Liver (tissue), 9 donors: Measurements from ENCODE around the gene SNAPC4. TPM values are rescaled to one million over a fixed set of nuclear protein-coding genes. Genes with fewer than 3 reads are reported as not detected.

Experiments
- DNase-seq: peaks from one replicate; pipeline ENCODE4 v3.0.0-alpha.2; 2017; ENCODE audit warnings: low spot score
- H3K27ac ChIP-seq, 2 donors: one replicate each; pipeline ENCODE4 v1.7.0; 2013; ENCODE audit warnings: inconsistent platforms in 2 of 2, low read length in 2 of 2, control low read depth in 1 of 2, low read depth in 1 of 2, mild to moderate bottlenecking in 1 of 2
- H3K27me3 ChIP-seq, 4 donors: one replicate each; pipeline versions ENCODE4 v1.6.1 to v1.7.0; 2013; ENCODE audit warnings: low read length in 3 of 4, inconsistent platforms in 1 of 4, mild to moderate bottlenecking in 1 of 4, moderate library complexity in 1 of 4; ENCODE audit not compliant: control insufficient read depth in 4 of 4, insufficient read depth in 4 of 4
- H3K36me3 ChIP-seq, 4 donors: one replicate each; pipeline versions ENCODE4 v1.6.1 to v1.7.0; 2013; ENCODE audit warnings: low read length in 3 of 4, mild to moderate bottlenecking in 3 of 4, low read depth in 1 of 4, moderate library complexity in 1 of 4; ENCODE audit not compliant: control insufficient read depth in 4 of 4, insufficient read depth in 3 of 4
- H3K4me1 ChIP-seq, 4 donors: one replicate each; pipeline versions ENCODE4 v1.6.1 to v1.7.0; 2013; ENCODE audit warnings: low read length in 3 of 4, mild to moderate bottlenecking in 3 of 4, moderate library complexity in 1 of 4; ENCODE audit not compliant: control insufficient read depth in 4 of 4, insufficient read depth in 4 of 4
- H3K4me3 ChIP-seq, 3 donors: one replicate each; pipeline versions ENCODE4 v1.6.1 to v1.7.0; 2013; ENCODE audit warnings: low read length in 3 of 3, control low read depth in 1 of 3, low read depth in 1 of 3, mild to moderate bottlenecking in 1 of 3
- H3K9ac ChIP-seq, 2 donors: one replicate each; pipeline ENCODE4 v1.7.0; 2013; ENCODE audit warnings: low read length in 2 of 2, mild to moderate bottlenecking in 2 of 2, moderate library complexity in 2 of 2, control low read depth in 1 of 2, low read depth in 1 of 2
- H3K9me3 ChIP-seq, 4 donors: one replicate each; pipeline versions ENCODE4 v1.6.1 to v1.7.0; 2013; ENCODE audit warnings: low read length in 3 of 4; ENCODE audit not compliant: control insufficient read depth in 4 of 4
- EGR1 ChIP-seq, 2 donors: IDR thresholded peaks; 2 replicates each; pipeline ENCODE4 v1.6.1; 2016 to 2018; ENCODE audit warnings: antibody characterized with exemption in 2 of 2, low read depth in 2 of 2
- FOXA1 ChIP-seq: IDR thresholded peaks from 2 replicates; pipeline ENCODE4 v1.6.1; 2016; ENCODE audit warnings: antibody characterized with exemption
- FOXA2 ChIP-seq: IDR thresholded peaks from 2 replicates; pipeline ENCODE4 v1.6.1; 2016; ENCODE audit warnings: antibody characterized with exemption
- HNF4G ChIP-seq: IDR thresholded peaks from 2 replicates; pipeline ENCODE4 v1.6.1; 2016; ENCODE audit warnings: antibody characterized with exemption
- NR2F2 ChIP-seq: IDR thresholded peaks from 2 replicates; pipeline ENCODE4 v1.6.1; 2016; ENCODE audit warnings: antibody characterized with exemption
- RAD21 ChIP-seq, 2 donors: IDR thresholded peaks; 2 replicates each; pipeline ENCODE4 v1.6.1; 2016; ENCODE audit warnings: antibody characterized with exemption in 2 of 2, mild to moderate bottlenecking in 2 of 2
- RXRA ChIP-seq, 2 donors: IDR thresholded peaks; 2 replicates each; pipeline ENCODE4 v1.6.1; 2017 to 2018; ENCODE audit warnings: antibody characterized with exemption in 2 of 2, mild to moderate bottlenecking in 1 of 2
- TAF1 ChIP-seq: conservative IDR thresholded peaks from 2 replicates; pipeline ENCODE4 v1.6.1; 2016; ENCODE audit warnings: antibody characterized with exemption, mild to moderate bottlenecking
- YY1 ChIP-seq: IDR thresholded peaks from 2 replicates; pipeline ENCODE4 v1.6.1; 2016; ENCODE audit warnings: antibody characterized with exemption, mild to moderate bottlenecking
- WGBS: extraction: QIAGEN DNeasy Blood & Tissue Kit; methylation state at CpG from one replicate; pipeline ENCODE4 v1.1.7; 2013; 5-methylcytosine and 5-hydroxymethylcytosine counted together
- polyA plus RNA-seq, 2 donors: library from polyadenylated mRNA; stranded (reverse) in 1 of 2; unstranded in 1 of 2; fragments of 200-250 nt in 1 of 2; fragments of >200 nt in 1 of 2; fragmentation: Nextera tagmentation in 1 of 2; extraction: Ambion mirVana in 1 of 2; gene quantifications; one replicate each; pipeline versions ENCODE4 v1.2.1 to v1.2.3, GENCODE V29; 2013 to 2015
- total RNA-seq, 2 donors: library from RNA; depleted of rRNA; stranded (reverse); fragments of >200 nt; gene quantifications; one replicate each; pipeline ENCODE4 v1.2.3, GENCODE V29; 2014
- TF ChIP-seq, protein P1 (sequence below): fragments of 150-350 bp; IDR thresholded peaks from 2 replicates; pipeline ENCODE4 v1.5.1; 2017; ENCODE audit warnings: improper control_type of control experiment, low read depth, low read length; ENCODE audit not compliant: missing input control
- TF ChIP-seq, protein P2 (sequence below): IDR thresholded peaks from 2 replicates; pipeline ENCODE4 v1.6.1; 2016; ENCODE audit warnings: antibody characterized with exemption
- TF ChIP-seq, protein P3 (sequence below): IDR thresholded peaks from 2 replicates; pipeline ENCODE4 v1.6.1; 2016; ENCODE audit warnings: antibody characterized with exemption, mild to moderate bottlenecking
- TF ChIP-seq, protein P4 (sequence below): IDR thresholded peaks from 2 replicates; pipeline ENCODE4 v1.6.1; 2016; ENCODE audit warnings: antibody characterized with exemption
- donor health status: healthy.
- donor health status: healthy.
- donor health status: healthy.
- donor health status: healthy.
- donor health status: healthy.

The SNAPC4 gene
- total and polyA plus RNA-seq, 4 donors = 0.75 to 4.2 (median 3.1) TPM

DNA sequence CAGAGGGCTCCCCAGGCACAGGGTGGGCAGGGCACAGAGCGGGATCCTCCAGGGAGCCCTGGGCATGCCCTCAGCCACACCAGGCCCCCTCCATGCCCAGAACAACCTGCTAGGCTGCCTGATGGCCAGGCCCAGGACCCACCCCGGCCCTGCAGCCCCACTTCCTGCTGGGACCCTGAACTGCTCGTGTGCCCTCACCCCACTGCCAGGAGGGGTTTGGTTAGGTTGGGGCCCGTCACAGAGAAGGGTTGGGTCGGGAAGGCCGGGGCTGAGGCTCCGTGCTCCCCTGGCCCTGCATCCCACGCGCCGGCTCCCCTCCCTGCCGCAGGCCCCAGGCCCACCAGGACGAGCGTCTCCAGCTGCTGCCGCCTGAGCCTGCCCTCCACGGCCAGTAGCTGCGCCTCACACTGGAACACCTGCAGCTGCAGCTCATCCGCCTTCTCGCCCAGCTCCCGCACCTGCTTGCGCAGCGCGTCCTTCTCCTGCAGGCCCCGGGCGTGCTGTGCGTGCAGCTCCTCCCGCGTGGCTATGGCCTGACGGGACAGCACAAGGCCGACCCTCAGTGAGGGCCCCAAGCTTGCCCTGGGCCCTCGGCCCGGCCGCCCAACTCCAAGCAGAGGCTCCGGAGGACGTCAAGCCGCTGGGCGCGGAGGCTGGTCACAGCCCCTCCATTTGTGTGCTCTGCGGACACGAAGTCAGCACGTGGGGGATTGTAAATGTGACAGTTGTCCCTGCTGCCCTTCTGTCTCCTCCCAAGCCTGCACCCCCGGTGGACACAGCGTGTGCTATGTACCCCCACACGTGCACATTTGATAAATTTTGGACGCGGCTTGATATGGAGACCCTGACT, 32.4 kb downstream of the SNAPC4 start:
- H3K36me3 ChIP-seq = peaks cover 0 to 1% (median 0%) of the 10 kb centered on the region in 4 donors
- H3K9me3 ChIP-seq = no peaks in the 10 kb centered on the region
- no peak for TF ChIP-seq FOXA1
- no peak for TF ChIP-seq RAD21 (IDR thresholded peaks at IDR 0.05)
- TF ChIP-seq, protein P1, sequence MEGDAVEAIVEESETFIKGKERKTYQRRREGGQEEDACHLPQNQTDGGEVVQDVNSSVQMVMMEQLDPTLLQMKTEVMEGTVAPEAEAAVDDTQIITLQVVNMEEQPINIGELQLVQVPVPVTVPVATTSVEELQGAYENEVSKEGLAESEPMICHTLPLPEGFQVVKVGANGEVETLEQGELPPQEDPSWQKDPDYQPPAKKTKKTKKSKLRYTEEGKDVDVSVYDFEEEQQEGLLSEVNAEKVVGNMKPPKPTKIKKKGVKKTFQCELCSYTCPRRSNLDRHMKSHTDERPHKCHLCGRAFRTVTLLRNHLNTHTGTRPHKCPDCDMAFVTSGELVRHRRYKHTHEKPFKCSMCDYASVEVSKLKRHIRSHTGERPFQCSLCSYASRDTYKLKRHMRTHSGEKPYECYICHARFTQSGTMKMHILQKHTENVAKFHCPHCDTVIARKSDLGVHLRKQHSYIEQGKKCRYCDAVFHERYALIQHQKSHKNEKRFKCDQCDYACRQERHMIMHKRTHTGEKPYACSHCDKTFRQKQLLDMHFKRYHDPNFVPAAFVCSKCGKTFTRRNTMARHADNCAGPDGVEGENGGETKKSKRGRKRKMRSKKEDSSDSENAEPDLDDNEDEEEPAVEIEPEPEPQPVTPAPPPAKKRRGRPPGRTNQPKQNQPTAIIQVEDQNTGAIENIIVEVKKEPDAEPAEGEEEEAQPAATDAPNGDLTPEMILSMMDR = no peak
- TF ChIP-seq EGR1 (IDR thresholded peaks at IDR 0.05; ENCODE audit: low read depth in 2 of 2) = no peak
- TF ChIP-seq, protein P2, sequence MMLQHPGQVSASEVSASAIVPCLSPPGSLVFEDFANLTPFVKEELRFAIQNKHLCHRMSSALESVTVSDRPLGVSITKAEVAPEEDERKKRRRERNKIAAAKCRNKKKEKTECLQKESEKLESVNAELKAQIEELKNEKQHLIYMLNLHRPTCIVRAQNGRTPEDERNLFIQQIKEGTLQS = no peak
- 93% methylated on average over 45 of the region's 45 CpGs for WGBS
- H3K4me3 ChIP-seq = no peak overlapping the region
- H3K27me3 ChIP-seq = no peaks in the 10 kb centered on the region
- DNase-seq = no peak
- no peak overlapping the region for H3K9ac ChIP-seq
- no peak overlapping the region for H3K27ac ChIP-seq
- peaks cover 5 to 16% (median 8%) of the 10 kb centered on the region in 4 donors for H3K4me1 ChIP-seq

DNA sequence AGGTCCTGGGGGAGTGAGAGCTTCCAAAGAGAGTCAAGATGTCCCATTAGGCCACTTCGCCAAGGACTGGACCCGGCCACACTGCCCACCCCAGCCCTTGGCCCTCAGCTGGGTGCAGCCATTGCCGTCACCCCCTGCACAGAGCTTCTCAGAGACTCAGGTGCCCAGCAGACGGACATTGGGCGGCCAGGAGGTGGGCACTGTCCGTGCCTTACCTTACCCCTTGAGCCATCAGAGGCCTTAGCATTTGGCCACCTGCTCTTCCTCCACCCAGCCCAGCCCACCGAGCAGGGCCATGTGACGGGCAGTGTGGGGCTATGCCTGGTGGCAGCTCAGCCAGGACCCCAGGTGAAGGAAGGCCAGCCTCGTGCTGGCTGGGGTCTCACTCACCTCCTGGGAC, 33.1 kb downstream of the SNAPC4 start:
- no peak overlapping the region for H3K4me3 ChIP-seq
- H3K36me3 ChIP-seq = peaks cover 0 to 1% (median 0%) of the 10 kb centered on the region in 4 donors
- peaks cover 5 to 13% (median 6%) of the 10 kb centered on the region in 4 donors for H3K4me1 ChIP-seq
- no peak for TF ChIP-seq TAF1
- TF ChIP-seq YY1 = no peak
- no peak for TF ChIP-seq NR2F2
- TF ChIP-seq RXRA (IDR thresholded peaks at IDR 0.05) = no peak
- no peak for TF ChIP-seq FOXA2
- TF ChIP-seq, protein P3, sequence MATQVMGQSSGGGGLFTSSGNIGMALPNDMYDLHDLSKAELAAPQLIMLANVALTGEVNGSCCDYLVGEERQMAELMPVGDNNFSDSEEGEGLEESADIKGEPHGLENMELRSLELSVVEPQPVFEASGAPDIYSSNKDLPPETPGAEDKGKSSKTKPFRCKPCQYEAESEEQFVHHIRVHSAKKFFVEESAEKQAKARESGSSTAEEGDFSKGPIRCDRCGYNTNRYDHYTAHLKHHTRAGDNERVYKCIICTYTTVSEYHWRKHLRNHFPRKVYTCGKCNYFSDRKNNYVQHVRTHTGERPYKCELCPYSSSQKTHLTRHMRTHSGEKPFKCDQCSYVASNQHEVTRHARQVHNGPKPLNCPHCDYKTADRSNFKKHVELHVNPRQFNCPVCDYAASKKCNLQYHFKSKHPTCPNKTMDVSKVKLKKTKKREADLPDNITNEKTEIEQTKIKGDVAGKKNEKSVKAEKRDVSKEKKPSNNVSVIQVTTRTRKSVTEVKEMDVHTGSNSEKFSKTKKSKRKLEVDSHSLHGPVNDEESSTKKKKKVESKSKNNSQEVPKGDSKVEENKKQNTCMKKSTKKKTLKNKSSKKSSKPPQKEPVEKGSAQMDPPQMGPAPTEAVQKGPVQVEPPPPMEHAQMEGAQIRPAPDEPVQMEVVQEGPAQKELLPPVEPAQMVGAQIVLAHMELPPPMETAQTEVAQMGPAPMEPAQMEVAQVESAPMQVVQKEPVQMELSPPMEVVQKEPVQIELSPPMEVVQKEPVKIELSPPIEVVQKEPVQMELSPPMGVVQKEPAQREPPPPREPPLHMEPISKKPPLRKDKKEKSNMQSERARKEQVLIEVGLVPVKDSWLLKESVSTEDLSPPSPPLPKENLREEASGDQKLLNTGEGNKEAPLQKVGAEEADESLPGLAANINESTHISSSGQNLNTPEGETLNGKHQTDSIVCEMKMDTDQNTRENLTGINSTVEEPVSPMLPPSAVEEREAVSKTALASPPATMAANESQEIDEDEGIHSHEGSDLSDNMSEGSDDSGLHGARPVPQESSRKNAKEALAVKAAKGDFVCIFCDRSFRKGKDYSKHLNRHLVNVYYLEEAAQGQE = no peak
- TF ChIP-seq, protein P4, sequence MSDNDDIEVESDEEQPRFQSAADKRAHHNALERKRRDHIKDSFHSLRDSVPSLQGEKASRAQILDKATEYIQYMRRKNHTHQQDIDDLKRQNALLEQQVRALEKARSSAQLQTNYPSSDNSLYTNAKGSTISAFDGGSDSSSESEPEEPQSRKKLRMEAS = no peak
- no peak for TF ChIP-seq HNF4G
- TF ChIP-seq FOXA1 = no peak
- no peaks in the 10 kb centered on the region for H3K9me3 ChIP-seq
- H3K27ac ChIP-seq = no peak overlapping the region
- no peak for DNase-seq
- 93% methylated on average over 9 of the region's 9 CpGs for WGBS
- H3K9ac ChIP-seq = no peak overlapping the region
- H3K27me3 ChIP-seq = no peaks in the 10 kb centered on the region
